Uterus (tissue), 2 donors: Measurements from ENCODE around the gene FAM47A.

Experiments used
- CTCF ChIP-seq, 4 experiments: fragments of 200-600 bp in 2 of 4; fragments of 450-650 bp in 2 of 4; sonication (generic) in 2 of 4; IDR thresholded peaks; one replicate each; pipeline ENCODE4 v1.5.1; 2016 to 2019; ENCODE audit warnings: antibody characterized with exemption in 4 of 4, mild to moderate bottlenecking in 2 of 4, moderate library complexity in 1 of 4
- POLR2A ChIP-seq, 2 donors: fragments of 450-650 bp; IDR thresholded peaks; one replicate each; pipeline ENCODE4 v1.6.1; 2016; ENCODE audit warnings: antibody characterized with exemption in 2 of 2, mild to moderate bottlenecking in 1 of 2, moderate library complexity in 1 of 2

- no peak for TF ChIP-seq CTCF (IDR thresholded peaks at IDR 0.05)
- TF ChIP-seq POLR2A (IDR thresholded peaks at IDR 0.05) = no peak
Measured at GRCh38 chrX:34130980-34131744, 952 bp downstream of the FAM47A start.
